Heart left ventricle (tissue), 16 donors: Measurements from ENCODE around the gene APOBEC3F. TPM values are rescaled to one million over a fixed set of nuclear protein-coding genes. Genes with fewer than 3 reads are reported as not detected.
A peak's percentile ranks its signal among the peaks of the same experiment; 100 is the strongest.
"Not testable (repeated sequence)": the region's sequence is repeated elsewhere in the genome, so short reads cannot be mapped to it uniquely, and the experiment has no call there.

Source experiments
- ATAC-seq, 4 donors: fragments of 200-7000 bp; cut with Tn5 transposase; one replicate each; pipeline ENCODE4 v1.9.1; 2020 to 2022; ENCODE audit warnings: moderate library complexity in 4 of 4, mild to moderate bottlenecking in 3 of 4, moderate number of reproducible peaks in 1 of 4
- DNase-seq, 5 donors: peaks; one replicate each; pipeline ENCODE4 v3.0.0-alpha.2; 2020
- H3K27ac ChIP-seq, 12 donors: fragments of 200-600 bp; sonication (generic) in 4 of 12; one replicate each; pipeline versions ENCODE4 v1.5.0 to v1.8.0; 2016 to 2022; ENCODE audit warnings: mild to moderate bottlenecking in 2 of 12
- H3K27me3 ChIP-seq, 9 donors: fragments of 200-600 bp; sonication (generic) in 2 of 9; one replicate each; pipeline versions ENCODE4 v1.5.1 to v1.8.0; 2016 to 2022; ENCODE audit warnings: mild to moderate bottlenecking in 3 of 9
- H3K36me3 ChIP-seq, 9 donors: fragments of 200-600 bp; sonication (generic) in 2 of 9; one replicate each; pipeline versions ENCODE4 v1.5.0 to v1.8.0; 2018 to 2022; ENCODE audit warnings: mild to moderate bottlenecking in 2 of 9
- H3K4me1 ChIP-seq, 12 donors: fragments of 200-600 bp; sonication (generic) in 4 of 12; one replicate each; pipeline versions ENCODE4 v1.5.0 to v1.8.0; 2016 to 2022; ENCODE audit warnings: mild to moderate bottlenecking in 3 of 12
- H3K4me3 ChIP-seq, 12 donors: fragments of 200-600 bp; sonication (generic) in 4 of 12; one replicate each; pipeline versions ENCODE4 v1.5.0 to v1.8.0; 2017 to 2022; ENCODE audit warnings: mild to moderate bottlenecking in 9 of 12, moderate library complexity in 4 of 12
- H3K9me3 ChIP-seq, 12 donors: fragments of 200-600 bp; sonication (generic) in 4 of 12; one replicate each; pipeline versions ENCODE4 v1.5.0 to v1.8.0; 2016 to 2022; ENCODE audit warnings: mild to moderate bottlenecking in 1 of 12
- POLR2A ChIP-seq, 2 donors: fragments of 450-650 bp; IDR thresholded peaks; one replicate each; pipeline ENCODE4 v1.6.1; 2017; ENCODE audit warnings: antibody characterized with exemption in 2 of 2, mild to moderate bottlenecking in 2 of 2, moderate library complexity in 2 of 2
- WGBS, 4 donors: extraction: QIAGEN DNeasy Blood & Tissue Kit in 2 of 4; methylation state at CpG; one replicate each; pipeline versions ENCODE4 v1.1.5 to v1.1.7; 2013 to 2018; 5-methylcytosine and 5-hydroxymethylcytosine counted together
- intact Hi-C, 10 donors: fragments of 100-400 bp; cut with DNase I; formaldehyde crosslinking; loops; one replicate each; pipeline versions ENCODE4 v1.11.1 to v1.14.2; 2022
- polyA plus RNA-seq, 2 donors: library from polyadenylated mRNA; stranded (reverse); fragments of 200-250 nt; gene quantifications; one replicate each; pipeline ENCODE4 v1.2.3, GENCODE V29; 2013
- total RNA-seq, 9 donors: library from RNA; depleted of rRNA in 2 of 9; stranded (reverse); fragments of >200 nt in 2 of 9; fragmentation: NEBNext Ultra II Directional in 3 of 9; extraction: Animal tissue kit (Norgen Biotek cat#: 25700) in 3 of 9; gene quantifications; one replicate each; pipeline versions ENCODE4 v1.1.0 to v1.2.4, GENCODE V29; 2016 to 2023
- TF ChIP-seq, protein P1 (sequence below), 12 donors: fragments of 200-600 bp; sonication (generic) in 4 of 12; IDR thresholded peaks; one replicate each; pipeline versions ENCODE4 v1.5.0 to v1.8.0; 2018 to 2022; ENCODE audit warnings: antibody characterized with exemption in 12 of 12, mild to moderate bottlenecking in 5 of 12
- donor health status: ischemic (EF 13 %, LVEDD 7.1; RV severe dilation, severe dysfunction).
- donor health status: healthy with polysubstance abuse.
- donor health status: DM: no; HTN: yes; CAD: no.
- donor health status: DM: no; HTN: no; CAD: no.
- donor health status: ischemic (EF 25% LVEDD 6.9; RV normal size, moderate dysfunction).
- donor health status: ischemic (EF 25% LVEDD 5.7; RV mildly dilated, moderate dysfunction).
- donor health status: healthy.
- donor health status: DM: yes; HTN: yes; CAD: no.
- donor health status: ischemic (EF 35%, LVEDD 5.7; RV mildly dilated, moderate dysfunction).
- donor health status: nonischemic (EF 11% LVEDD 7.7; RV severe dilation, severe dysfunction).
- donor health status: DM: yes; HTN: yes; CAD: no.
- donor health status: PGD.
- donor health status: ischemic (EF 29% LVEDD 5.4; RV normal size, mild dysfunction).
- donor health status: nonischemic (EF 23%, LVEDD 6.1; RV moderate dilation, normal function).

The APOBEC3F gene
- total and polyA plus RNA-seq, 11 donors, result 1.2 to 18.2 (median 4.3) TPM

GRCh38 chr22:39003165-39003638 lies 37.5 kb upstream of the APOBEC3F start:
- Histone ChIP-seq H3K4me3 (no peak overlapping the region), H3K4me1 (peaks cover 0 to 12% (median 1%) of the 10 kb centered on the region in 12 donors), H3K9me3 (no peaks in the 10 kb centered on the region), H3K27ac (no peak overlapping the region), H3K36me3 (no peaks in the 10 kb centered on the region), H3K27me3 (peaks cover 0 to 5% (median 0%) of the 10 kb centered on the region in 9 donors)
- TF ChIP-seq POLR2A (IDR thresholded peaks at IDR 0.05), result no peak
- TF ChIP-seq, protein P1, sequence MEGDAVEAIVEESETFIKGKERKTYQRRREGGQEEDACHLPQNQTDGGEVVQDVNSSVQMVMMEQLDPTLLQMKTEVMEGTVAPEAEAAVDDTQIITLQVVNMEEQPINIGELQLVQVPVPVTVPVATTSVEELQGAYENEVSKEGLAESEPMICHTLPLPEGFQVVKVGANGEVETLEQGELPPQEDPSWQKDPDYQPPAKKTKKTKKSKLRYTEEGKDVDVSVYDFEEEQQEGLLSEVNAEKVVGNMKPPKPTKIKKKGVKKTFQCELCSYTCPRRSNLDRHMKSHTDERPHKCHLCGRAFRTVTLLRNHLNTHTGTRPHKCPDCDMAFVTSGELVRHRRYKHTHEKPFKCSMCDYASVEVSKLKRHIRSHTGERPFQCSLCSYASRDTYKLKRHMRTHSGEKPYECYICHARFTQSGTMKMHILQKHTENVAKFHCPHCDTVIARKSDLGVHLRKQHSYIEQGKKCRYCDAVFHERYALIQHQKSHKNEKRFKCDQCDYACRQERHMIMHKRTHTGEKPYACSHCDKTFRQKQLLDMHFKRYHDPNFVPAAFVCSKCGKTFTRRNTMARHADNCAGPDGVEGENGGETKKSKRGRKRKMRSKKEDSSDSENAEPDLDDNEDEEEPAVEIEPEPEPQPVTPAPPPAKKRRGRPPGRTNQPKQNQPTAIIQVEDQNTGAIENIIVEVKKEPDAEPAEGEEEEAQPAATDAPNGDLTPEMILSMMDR (IDR thresholded peaks at IDR 0.05), result peak; percentile 63 to 86 (median 75)
- 6 to 13% (median 11%) methylated on average over 6 to 7 of the region's 7 CpGs for WGBS, 4 donors
- ATAC-seq (peak; percentile 81 to 94 (median 92)), DNase-seq (peak; percentile 67 to 81 (median 75))
- intact Hi-C loops, result loop anchor here (1.0 to 10.0 kb wide), 11 partner anchors 131 to 312 kb away; partner anchors contain the start of genes CBX6 (in 3 of the 10) and RPL3 (in 2 of the 10)

DNA sequence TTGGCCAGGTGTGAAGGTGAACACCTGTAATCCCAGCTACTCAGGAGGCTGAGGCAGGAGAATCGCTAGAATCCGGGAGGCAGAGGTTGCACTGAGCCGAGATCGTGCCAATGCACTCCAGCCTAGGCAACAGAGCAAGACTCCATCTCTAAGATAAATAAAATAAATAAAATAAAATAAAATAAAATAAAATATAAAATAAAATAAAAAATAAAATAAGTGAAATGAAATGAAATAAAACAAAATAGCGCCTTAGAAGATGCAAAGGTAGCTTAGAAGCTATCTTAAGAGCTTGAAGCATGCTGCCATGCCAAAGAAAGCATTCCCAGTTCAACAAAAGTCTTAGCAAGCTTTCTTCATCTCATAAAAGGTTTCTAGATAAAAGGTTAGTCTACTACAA lies 33.5 kb upstream of the APOBEC3F start:
- no peaks in the 10 kb centered on the region for H3K9me3 ChIP-seq
- TF ChIP-seq, protein P1 (IDR thresholded peaks at IDR 0.05), result no peak
- TF ChIP-seq POLR2A (IDR thresholded peaks at IDR 0.05), result no peak
- peaks cover 0 to 12% (median 1%) of the 10 kb centered on the region in 12 donors for H3K4me1 ChIP-seq
- no peak for ATAC-seq
- no peaks in the 10 kb centered on the region for H3K36me3 ChIP-seq
- WGBS, 4 donors, result 94 to 97% (median 97%) methylated on average over 5 of the region's 5 CpGs
- intact Hi-C loops, result loop anchor here in 9 of 10 donors (2.0 to 10.0 kb wide), 6 partner anchors 110 to 308 kb away; partner anchors contain the start of gene RPL3 (in 2 of the 9)
- DNase-seq, result no peak
- no peaks in the 10 kb centered on the region for H3K27me3 ChIP-seq
- H3K27ac ChIP-seq, result no peak overlapping the region
- H3K4me3 ChIP-seq, result no peak overlapping the region

GRCh38 chr22:39008271-39008850 lies 32.3 kb upstream of the APOBEC3F start:
- 75 to 79% (median 78%) methylated on average over 8 of the region's 8 CpGs for WGBS, 4 donors
- intact Hi-C loops, result loop anchor here in 8 of 10 donors (5.0 to 10.0 kb wide), 5 partner anchors 109 to 306 kb away; partner anchors contain the start of gene RPL3 (in 2 of the 8)
- DNase-seq, ATAC-seq, H3K36me3 ChIP-seq, H3K27ac ChIP-seq, H3K9me3 ChIP-seq, H3K4me3 ChIP-seq, H3K4me1 ChIP-seq, H3K27me3 ChIP-seq: not testable (repeated sequence)

DNA sequence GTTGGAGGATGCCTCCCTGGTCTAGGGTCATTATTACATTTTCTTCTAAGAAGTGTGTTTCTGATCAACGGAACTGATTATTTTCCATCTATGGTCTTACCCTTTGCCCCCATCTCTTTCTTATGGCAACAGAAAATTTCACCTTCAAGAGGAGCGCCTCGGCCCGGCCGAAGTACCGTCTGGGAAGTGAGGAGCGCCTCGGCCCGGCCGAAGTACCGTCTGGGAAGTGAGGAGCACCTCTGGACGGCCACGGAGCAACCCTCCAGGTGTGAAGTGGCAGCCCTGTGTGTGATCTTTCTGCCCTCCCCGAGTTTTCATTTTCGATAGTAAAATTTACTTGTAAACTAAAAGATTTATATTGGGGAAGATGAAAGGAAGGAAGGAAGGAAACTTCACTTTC lies 29.7 kb upstream of the APOBEC3F start:
- no peak for ATAC-seq
- no peak overlapping the region for H3K27ac ChIP-seq
- no peak for TF ChIP-seq POLR2A (IDR thresholded peaks at IDR 0.05)
- TF ChIP-seq, protein P1 (IDR thresholded peaks at IDR 0.05), result no peak
- H3K27me3 ChIP-seq, result no peaks in the 10 kb centered on the region
- no peak for DNase-seq
- 77 to 83% (median 80%) methylated on average over 15 of the region's 15 CpGs for WGBS, 4 donors
- H3K9me3 ChIP-seq, result no peaks in the 10 kb centered on the region
- H3K4me3 ChIP-seq, result no peak overlapping the region
- no peaks in the 10 kb centered on the region for H3K36me3 ChIP-seq
- peaks cover 0 to 24% (median 10%) of the 10 kb centered on the region in 12 donors for H3K4me1 ChIP-seq
- intact Hi-C loops, result loop anchor here in 1 of 10 donors (5.0 kb wide), 1 partner anchor 106 kb away; no protein-coding TSS in a partner anchor
